GM03348 (cell line): Measurements from ENCODE around the gene SH3TC1.
A peak's percentile ranks its signal among the peaks of the same experiment; 100 is the strongest.

Experiments used
- DNase-seq: peaks from one replicate; pipeline ENCODE4 v3.0.0; 2012; ENCODE audit warnings: low spot score

The SH3TC1 gene

DNA sequence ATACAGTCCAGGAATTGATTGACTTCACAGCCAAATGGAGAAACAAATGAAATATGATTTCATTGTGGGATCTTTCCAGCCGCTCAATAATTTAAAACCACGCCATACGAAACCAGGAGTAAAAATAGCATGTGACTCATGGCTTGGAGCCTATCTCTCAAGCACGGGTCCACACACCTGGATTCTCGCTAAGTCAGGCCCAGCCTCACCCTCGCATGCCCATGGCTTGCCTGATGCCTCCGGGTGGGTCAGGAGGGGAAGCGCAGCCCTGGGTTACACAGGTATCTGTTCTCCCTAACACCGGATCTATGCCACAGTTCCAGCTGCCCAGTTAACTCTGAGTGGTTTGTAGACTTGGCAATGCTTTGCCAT is 34.9 kb upstream of the SH3TC1 start:
- DNase-seq = no peak

DNA sequence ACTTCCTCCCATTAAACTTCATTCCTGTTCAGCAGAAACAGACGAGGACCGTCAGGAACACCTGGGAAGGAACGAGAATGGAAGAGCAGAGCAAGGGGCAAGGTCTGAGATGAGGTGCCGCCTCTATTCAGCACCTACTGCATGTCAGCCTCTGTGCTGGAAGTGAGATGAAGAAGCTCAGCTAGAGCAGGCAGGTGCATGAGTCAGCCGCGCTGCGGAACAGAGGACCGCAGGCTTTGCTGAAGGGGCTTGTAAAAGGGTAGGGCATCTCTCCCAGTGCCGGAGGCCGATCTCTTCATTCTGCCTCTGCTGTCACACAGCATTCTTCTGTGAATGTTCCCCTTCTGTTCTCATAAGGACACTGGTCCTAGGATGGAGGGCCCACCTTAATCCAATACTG is 34.4 kb upstream of the SH3TC1 start:
- no peak for DNase-seq

DNA sequence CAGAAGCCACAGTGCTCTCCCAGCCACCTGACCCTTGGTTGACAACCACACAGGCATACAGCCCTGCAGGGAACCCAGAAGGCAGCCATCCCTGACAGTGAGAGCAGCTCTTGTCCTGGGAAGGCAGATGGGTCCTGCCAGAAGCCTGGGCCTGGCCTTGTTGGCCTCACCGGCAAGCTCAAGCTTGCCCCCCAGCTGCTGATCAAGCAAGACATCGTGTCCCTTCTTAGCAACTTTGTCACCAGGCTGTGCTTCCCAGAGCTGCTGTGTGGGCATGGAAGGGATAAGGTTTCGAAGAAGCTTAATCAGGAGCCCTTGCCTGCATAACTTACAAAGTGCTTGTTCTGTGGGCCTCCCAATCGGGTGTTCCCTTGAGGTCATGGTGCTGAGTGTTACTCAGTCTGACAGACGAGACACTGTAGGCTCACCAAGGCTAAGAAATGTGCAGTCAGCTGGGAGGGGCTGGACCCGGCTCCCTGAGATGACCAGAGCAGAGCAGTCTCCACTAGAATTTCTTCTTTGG is 33.7 kb upstream of the SH3TC1 start:
- no peak for DNase-seq

DNA sequence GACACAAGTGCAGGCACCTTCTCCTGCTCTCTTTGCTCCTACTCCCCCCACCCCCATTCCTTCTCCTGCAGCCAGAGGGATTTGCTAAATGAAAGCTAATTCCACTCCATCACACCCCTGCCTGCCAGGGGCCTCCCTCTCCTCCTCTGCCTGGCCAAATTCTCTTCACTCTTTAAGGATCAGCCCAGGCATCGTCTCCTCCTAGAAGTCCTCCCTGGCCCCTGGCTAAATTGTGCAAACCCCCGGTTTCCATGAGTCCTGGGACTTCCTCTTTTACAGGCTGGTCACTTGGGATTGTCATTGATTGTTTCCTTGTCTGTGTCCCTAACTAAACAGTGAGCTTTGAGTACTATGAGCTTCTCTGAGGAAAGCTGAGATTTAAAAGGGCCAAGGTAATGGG is 31.8 kb upstream of the SH3TC1 start:
- DNase-seq = no peak

DNA sequence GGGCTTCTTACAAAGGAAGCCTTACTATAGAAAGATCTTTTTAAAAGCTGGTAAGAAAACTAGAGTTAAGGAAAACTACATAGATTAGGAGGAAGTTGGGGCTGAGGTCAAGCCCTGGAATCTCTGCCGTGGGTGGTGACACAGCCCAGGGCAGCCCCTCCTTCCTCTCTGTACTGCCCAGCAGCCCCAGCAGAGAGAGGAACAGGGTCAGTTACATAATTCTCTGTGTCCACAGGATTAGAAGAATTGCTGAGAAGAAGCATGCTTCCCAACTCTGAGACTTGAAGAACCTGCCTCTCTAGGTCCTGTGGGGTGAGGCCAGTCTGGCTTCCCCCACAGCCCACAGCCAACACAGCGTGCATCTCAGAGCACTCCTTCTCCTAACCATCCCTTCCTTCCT is 31.3 kb upstream of the SH3TC1 start:
- DNase-seq = no peak

DNA sequence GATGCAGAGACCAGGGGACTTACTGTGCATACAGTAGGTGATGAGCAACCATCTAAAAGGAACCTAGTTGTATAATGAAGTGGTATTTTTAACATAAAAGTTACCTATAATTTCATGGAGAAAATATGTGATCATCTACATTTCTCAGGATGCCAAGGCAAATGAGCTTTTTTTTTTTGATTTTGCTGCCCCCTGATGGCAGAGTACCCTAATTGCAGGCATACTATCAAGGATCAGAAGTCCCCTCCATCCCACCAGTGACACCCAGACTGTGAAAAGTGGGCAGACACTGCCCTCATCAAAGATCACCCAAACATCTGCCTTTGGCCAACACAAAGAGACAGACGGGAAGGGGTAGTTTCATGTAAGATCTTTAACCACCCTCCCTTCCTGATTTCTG is 30.9 kb upstream of the SH3TC1 start:
- no peak for DNase-seq

DNA sequence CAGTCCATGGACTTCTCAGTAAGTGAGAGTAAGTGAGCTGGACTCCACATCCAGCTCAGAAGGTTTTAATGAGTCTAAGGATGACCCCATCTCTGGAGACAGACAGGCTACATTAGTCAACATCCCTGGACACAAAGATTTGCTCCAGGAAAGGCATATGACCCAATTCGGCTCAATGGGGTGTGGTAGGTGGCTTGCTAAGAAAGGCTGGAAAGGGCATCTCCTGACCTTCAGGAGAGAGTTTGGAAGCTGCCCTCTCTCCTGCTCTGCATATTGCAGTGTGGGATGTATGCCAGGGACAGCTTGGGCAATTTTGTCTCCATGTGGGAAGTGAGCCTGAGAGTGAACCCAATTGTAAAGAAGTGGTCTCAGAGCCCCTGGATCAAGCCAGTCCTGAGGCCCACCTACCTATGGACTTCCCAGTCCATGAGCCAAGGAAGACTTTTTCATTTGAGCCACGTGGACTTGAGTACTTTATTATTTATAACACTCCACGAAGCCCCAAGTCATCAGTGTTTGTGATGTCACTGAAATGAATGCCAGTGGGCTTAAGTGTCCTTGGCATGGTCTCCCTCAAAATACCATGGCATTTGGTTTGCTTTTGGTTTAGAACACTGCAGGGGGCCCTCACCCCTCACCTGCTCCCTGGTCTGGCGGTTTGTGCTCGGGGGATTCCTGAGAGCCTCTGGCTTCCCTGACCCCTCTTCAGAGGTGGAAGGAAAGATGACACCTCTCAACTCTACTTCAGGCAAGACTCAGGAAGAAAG is 30.1 kb upstream of the SH3TC1 start:
- no peak for DNase-seq

DNA sequence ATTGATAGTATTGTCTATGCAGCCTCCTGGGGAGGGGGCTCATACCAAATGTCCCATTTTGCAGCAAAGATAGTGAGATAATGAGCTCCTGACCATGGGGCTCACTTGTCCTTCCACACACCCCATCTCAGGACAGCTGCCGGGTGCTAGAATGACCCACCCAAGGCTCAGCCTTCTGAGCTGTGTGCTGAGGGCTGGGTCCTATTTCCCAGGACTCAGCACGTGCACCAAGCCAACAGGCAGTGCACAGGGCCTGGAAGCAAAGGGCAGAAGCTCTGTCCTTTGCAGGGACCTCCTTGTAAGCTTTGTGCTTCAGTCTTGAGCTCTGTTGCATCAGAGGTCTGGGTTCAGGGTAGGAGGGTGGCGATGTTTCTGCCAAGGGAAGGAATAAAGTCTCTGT is 29.3 kb upstream of the SH3TC1 start:
- DNase-seq = no peak

DNA sequence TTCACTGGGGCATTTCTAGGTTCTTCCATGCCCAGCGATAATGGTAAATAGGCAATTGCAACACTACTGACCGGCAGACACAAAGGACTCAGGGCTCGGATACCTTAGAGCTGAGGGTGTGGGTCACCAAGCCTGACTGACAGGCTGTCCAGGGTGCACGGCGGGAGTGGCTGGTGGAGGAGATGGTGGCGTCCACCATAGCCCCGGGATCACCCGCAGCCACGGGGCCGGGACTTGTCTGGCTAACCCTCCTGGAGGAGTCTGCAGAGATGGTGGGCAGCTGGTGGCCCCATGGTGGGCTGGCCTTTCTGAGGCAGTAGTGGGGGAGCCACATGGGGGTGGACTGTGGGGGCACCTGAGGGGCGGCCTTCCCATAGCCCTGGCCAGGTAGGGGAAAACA is 28.7 kb upstream of the SH3TC1 start:
- DNase-seq = no peak

DNA sequence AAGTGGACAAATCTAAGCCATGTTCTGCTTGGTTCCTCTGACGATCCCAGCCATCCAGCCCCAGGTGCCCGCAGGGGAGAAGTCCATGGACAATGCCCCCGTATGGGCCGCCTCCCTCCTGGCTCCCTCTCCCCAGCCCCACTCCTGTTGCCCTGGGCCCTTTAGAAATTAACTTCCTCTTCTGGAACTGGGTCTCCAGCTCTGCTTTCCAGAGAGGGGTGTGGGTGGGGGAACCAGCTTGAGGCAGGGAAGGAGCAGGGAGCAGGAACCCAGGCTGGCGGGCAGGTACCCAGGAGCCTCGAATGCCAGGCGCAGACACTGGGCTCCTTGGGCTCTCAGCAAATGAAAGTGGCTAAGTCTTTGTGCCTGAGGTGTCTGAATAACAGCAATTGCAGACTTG is 27.8 kb upstream of the SH3TC1 start:
- no peak for DNase-seq

DNA sequence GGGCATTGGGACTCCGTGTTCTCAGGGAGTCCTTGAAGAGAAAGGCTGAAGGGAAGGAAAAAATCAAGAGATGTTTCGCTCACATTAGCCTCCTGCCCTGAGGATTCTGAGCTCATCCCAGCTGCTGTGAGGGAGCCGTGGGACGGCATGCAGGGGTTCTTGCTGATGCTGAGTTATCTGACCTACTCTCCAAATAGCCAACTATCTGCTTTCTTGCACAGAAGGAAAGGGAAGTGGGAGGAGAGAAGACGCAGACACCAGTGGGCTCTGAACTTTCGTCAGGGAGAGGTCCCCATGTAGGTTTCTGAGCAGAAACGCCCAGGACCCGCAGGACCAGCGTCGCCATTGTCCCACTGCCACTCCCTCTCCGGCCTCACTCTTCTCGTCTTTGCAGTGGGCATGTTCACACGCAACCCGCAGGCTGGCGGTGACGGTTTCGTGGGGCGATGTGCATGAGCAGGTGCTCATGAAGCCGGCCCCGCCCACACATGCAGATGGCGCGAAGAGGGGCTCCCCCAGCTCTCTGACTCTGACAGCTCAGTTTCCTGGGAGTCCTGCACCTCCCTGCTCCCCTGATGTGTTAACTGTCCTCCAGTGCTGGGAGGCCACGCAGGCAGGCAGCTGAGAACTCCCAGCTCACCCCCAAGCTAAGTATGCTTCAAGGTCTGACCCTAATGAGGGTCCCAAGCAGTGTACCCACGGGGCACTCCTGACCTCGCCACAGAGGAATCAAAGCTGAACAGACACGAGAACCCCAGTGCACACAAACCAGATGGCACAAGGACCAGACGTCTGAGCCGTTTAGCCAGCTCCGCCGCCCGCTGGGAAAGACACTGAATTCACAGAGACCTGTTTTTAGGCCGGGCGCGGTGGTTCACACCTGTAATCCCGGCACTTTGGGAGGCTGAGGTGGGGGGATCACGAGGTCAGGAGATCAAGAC is 26.8 kb upstream of the SH3TC1 start:
- no peak for DNase-seq

DNA sequence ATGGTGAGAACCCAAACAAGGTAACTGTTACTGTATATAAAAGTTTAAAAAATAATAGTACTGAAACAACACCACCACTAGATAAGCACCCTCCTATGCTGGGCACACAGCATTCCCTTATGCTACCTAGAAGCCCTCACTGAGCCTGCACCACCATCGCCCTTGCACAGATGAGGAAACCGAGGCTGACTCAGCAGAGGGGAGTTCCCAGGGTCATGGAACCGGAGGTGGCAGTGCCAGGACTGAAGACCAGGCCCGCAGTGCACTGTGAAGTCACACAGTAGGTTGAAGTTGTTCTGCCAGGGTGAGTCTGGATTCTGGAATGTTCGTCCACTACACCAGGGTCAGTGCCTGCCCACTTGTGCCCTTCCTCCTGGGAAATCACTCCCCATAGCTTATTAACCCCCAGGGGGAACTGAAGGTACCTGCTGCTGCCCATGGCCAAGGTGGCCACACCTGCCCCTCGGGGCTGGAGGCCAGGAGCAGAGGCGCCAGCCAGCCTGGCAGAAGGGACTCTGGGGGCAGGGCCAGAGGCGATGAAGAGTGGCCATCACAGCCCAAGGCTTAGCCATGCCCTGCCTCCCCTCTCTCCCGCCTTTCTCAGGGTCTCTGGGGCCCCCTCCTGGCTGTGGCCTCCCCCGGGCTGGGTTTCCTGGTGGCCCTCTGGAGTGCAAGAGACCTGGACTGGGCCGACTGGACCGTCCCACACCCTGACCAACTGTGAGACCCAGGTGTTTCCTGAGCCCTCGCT is 25.4 kb upstream of the SH3TC1 start:
- no peak for DNase-seq

DNA sequence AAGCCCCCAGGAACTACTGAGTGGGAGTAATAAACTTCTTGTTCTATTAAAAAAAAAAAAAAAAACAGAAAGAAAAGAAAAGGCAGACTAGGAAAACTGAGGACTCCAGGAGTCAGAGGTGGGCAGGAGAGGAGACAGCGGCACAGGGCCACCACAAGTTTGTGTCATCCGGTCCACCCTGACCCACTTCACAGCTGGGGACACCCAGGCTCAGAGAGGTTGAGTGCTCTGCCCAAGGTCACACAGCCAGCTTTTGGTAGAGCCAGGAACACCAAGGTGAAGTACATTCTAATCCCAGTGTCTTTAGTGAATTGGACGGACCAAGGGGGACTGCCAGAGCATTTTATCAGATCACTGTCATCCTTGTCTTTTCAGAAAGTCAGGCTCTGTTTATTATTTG is 24.1 kb upstream of the SH3TC1 start:
- no peak for DNase-seq

DNA sequence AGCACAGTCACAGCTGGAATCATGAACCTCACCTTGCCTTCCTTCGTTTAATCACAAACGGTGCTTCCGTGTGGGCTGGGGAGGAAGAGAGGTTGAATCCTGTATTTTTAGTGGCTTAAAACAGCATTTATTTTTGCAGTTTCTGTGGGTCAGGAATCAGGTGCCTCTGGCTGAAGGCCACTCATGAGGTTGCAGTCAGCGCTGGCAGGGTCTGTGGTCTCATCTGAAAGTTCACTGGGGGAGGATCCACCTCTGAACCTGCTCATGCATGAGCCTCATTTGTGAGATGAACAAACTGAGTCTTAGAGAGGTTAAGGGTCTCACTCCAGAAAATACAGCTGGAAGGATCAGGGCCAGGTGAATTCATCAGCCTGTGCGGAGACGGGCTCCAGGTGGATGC is 23.4 kb upstream of the SH3TC1 start:
- DNase-seq = no peak

DNA sequence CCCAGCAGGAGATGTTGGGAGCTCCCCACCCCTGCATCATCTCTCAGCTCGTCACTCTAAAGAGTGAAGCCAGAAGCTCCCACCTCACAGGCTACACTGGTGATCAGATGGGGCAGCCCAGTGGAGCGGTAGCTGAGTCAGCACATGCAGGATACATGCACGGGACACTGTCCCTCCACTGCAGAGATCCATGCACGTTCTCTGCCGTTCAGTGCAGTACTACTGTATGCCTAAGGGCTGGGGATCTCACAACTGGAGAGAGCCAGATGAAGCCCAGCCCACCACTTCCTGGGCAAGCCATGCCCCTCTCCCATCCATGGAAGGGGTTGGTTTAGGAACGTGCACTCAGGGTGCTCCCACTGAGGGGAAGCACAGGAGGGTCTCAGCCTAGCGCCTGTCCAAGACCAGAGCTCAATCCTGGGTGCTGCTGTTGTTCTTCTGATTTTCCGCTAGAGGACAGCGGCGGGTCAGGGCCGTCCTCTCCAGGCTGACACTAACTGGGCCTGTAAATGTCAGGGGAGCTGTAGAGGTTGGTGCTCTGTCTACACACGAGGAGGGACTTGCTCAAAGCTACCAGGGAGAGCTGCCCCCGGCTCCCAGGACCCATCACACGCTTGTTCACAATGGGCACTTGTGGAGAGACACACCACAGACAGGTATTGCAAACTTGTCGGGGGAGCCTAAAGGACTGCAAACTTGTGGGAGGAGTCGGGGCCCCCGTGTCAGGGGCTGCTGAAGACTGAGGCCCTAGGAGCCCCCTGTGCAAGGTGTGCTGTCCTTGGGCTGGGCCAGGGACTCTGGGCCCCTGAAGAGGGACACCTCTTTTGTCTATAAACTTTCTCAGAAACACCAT is 22.3 kb upstream of the SH3TC1 start:
- DNase-seq = peak; percentile 84

DNA sequence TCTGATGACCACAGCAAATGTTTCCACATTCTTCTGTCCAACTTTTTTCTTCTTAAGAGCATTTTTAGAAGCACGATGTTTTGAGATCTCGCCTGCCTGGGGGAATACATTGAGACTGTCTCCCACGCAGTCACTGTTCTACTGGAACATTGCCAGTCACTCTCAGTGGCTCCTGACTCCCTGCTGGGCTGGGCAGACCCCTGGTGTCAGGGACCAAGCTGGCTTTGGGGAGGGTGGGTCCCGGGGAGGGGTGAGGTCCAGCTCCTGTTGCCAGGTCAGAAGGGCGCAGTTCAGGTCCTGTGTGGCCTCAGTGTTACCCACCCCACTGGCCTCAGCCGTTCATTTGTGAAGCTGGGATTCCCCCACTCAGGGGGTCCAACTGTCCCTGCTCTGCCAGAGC is 21.5 kb upstream of the SH3TC1 start:
- no peak for DNase-seq

DNA sequence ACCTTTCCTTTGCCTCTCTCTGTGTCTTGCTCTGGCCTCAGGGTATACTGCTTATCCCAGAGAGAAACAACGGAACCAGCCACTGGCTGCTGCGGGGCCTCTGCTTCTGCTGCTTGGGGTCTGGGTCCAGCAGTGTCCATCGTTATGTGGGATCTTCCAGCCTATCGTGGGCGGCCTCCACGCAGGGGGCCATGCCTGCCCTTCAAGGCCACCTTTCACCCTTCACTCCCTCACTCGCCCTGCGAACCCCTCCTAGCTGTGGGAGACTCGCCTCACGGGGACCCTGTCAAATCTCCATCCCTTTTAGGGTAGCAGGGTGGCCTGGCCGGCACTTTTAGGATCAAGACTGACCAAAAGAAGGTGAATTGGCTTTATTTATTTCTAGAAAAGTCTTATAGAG is 21.1 kb upstream of the SH3TC1 start:
- no peak for DNase-seq

DNA sequence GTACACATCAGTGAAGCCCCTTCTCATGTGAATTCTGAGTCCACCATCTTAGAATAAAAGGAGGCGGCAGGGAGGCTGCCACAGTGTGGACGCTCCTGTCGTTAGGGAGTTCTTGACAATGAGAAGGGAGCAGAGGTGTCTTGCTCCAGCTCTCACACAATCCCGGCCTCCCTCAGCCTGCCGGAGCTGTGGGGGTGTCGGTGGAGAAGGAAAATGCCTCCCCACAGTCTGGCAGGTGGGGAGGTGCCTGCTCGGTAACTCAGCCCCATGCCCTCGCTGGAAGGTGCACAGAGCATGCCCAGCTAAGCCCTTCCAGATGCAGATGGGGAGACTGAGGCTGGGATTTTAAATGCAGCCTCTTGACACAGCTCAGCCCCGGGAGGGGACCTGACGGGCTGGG is 20.0 kb upstream of the SH3TC1 start:
- DNase-seq = no peak

DNA sequence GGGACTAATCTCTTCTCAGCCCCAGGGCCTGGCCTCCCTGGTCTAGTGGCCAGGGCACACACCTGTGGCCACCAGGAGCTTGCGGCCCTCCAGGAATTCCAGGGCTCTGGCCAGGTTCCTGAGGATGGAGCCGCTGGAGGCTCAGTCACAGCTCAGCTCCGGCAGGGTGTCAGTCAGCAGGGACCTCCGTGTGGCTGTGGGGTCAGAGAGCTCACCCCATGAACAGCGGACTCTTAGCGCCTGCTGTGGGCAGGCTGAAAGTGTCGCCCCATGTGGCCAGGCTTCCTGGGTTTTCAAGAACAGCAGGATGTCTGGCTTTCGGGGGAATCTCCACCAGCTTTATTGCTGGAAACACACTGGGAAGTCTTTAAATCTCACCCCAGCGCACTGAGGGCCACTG is 19.3 kb upstream of the SH3TC1 start:
- no peak for DNase-seq

DNA sequence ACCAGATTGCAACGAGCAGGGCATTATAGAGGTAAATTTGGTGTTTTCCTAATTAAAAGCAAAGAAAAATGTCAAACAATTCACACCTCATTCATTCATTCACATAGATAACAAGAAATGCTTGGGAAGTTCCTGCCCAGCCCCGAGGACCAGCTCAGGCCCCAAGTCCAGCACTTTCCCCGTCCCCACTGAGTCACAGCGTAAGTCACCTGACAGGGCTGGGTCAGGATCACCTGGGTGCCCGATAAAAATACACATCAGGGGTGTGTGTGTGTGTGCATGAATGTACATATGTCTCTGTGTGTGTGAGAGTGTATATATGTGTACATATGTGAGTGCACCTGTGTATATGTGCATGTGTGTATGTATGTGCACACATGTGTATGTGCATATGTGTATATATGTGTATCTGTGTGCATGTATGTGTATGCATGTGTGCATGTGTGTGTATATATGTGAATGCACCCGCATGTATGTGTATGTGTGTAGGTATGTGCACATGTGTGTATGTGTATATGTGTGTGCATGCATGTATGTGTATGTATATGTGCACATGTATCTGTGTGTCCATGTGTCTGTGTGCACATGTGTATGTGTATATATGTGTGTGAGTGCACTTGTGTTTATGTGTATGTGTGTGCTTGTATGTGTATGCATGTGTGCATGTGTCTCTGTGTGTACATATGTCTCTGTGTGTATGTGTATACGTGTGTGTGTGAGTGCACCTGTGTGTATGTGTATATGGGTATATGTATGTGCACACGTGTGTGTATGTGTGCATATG is 18.6 kb upstream of the SH3TC1 start:
- DNase-seq = no peak

DNA sequence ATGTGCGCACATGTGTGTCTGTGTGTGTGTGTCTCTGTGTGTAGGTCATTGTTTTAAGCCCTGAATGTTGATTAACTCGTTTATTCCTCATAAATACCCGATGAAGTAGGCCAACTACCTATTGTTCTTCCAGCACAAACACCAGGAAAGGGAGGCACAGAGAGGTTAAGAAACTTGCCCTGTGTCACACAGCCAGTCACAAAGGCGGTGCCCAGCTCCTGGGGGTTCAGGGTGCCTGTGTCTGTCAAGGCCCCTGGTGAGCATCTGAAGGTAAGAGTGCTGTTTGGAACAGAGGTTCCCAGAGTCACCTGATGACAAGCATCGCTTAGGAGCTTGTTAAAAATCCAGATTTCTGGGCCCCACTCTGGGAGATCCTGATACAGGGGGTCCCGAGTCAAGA is 18.0 kb upstream of the SH3TC1 start:
- DNase-seq = no peak
